ENCODE measurements around the gene BRICD5. TPM values are rescaled to one million over a fixed set of nuclear protein-coding genes. Genes with fewer than 3 reads are reported as not detected.

Gene BRICD5
- total RNA-seq, 4 donors from 2014 or later, result 0.72 to 10.3 (median 3.5) TPM

DNA sequence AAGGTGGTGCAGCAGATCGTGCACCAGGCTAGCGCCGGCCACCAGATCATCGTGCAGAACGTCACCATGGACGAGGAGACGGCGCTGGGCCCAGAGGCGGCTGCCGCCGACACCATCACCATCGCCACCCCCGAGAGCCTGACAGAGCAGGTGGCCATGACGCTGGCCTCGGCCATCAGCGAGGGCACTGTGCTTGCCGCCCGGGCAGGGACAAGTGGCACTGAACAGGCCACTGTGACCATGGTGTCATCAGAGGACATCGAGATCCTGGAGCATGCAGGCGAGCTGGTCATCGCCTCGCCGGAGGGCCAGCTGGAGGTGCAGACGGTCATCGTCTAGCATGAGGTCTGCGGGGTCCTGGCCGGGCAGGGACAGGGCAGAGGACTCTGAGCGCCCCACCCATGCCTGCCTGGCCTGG, 24.6 kb upstream of the BRICD5 start:
- WGBS, 2 donors (ENCODE audit: low coverage in 1 of 2), result no CpG with 5 or more reads among the region's 28 CpGs
- H3K9me3 ChIP-seq, result no peaks in the 10 kb centered on the region
- H3K27ac ChIP-seq, result no peak overlapping the region
- H3K27me3 ChIP-seq, result peaks cover 65% of the 10 kb centered on the region
- H3K4me3 ChIP-seq, result no peak overlapping the region
- no peak for TF ChIP-seq POLR2AphosphoS5 (IDR thresholded peaks at IDR 0.05)
- TF ChIP-seq EP300 (IDR thresholded peaks at IDR 0.05), result no peak
- no peak for TF ChIP-seq POLR2A (IDR thresholded peaks at IDR 0.05)
- TF ChIP-seq, protein P1, sequence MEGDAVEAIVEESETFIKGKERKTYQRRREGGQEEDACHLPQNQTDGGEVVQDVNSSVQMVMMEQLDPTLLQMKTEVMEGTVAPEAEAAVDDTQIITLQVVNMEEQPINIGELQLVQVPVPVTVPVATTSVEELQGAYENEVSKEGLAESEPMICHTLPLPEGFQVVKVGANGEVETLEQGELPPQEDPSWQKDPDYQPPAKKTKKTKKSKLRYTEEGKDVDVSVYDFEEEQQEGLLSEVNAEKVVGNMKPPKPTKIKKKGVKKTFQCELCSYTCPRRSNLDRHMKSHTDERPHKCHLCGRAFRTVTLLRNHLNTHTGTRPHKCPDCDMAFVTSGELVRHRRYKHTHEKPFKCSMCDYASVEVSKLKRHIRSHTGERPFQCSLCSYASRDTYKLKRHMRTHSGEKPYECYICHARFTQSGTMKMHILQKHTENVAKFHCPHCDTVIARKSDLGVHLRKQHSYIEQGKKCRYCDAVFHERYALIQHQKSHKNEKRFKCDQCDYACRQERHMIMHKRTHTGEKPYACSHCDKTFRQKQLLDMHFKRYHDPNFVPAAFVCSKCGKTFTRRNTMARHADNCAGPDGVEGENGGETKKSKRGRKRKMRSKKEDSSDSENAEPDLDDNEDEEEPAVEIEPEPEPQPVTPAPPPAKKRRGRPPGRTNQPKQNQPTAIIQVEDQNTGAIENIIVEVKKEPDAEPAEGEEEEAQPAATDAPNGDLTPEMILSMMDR (IDR thresholded peaks at IDR 0.05), result no peak
- H3K4me1 ChIP-seq, result peaks cover 6 to 28% (median 17%) of the 10 kb centered on the region in 3 donors
- ATAC-seq, result no peak
- peaks cover 0 to 67% of the 10 kb centered on the region in 2 donors for H3K36me3 ChIP-seq

DNA sequence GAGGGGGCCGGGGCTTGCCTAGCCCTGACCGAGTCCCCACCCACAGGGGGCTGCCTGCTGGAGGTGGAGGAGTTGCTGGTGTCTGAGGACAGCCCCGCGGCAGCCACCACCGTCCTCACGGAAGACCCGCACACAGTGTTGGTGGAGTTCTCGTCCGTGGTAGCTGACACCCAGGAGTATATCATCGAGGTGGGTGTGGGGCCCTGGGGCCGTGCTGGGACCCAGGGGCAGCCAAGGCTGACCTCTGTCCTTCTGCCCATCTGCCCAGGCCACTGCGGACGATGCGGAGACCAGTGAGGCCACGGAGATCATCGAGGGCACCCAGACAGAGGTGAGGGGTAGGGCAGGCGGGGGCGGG, 24.1 kb upstream of the BRICD5 start:
- no peaks in the 10 kb centered on the region for H3K9me3 ChIP-seq
- peaks cover 65% of the 10 kb centered on the region for H3K27me3 ChIP-seq
- H3K4me1 ChIP-seq, result peaks cover 6 to 28% (median 17%) of the 10 kb centered on the region in 3 donors
- ATAC-seq, result no peak
- WGBS, 2 donors (ENCODE audit: low coverage in 1 of 2), result no CpG with 5 or more reads among the region's 18 CpGs
- H3K27ac ChIP-seq, result no peak overlapping the region
- TF ChIP-seq, protein P1 (IDR thresholded peaks at IDR 0.05), result no peak
- no peak for TF ChIP-seq POLR2AphosphoS5 (IDR thresholded peaks at IDR 0.05)
- TF ChIP-seq POLR2A (IDR thresholded peaks at IDR 0.05), result no peak
- no peak for TF ChIP-seq EP300 (IDR thresholded peaks at IDR 0.05)
- H3K4me3 ChIP-seq, result no peak overlapping the region
- peaks cover 0 to 67% of the 10 kb centered on the region in 2 donors for H3K36me3 ChIP-seq

DNA sequence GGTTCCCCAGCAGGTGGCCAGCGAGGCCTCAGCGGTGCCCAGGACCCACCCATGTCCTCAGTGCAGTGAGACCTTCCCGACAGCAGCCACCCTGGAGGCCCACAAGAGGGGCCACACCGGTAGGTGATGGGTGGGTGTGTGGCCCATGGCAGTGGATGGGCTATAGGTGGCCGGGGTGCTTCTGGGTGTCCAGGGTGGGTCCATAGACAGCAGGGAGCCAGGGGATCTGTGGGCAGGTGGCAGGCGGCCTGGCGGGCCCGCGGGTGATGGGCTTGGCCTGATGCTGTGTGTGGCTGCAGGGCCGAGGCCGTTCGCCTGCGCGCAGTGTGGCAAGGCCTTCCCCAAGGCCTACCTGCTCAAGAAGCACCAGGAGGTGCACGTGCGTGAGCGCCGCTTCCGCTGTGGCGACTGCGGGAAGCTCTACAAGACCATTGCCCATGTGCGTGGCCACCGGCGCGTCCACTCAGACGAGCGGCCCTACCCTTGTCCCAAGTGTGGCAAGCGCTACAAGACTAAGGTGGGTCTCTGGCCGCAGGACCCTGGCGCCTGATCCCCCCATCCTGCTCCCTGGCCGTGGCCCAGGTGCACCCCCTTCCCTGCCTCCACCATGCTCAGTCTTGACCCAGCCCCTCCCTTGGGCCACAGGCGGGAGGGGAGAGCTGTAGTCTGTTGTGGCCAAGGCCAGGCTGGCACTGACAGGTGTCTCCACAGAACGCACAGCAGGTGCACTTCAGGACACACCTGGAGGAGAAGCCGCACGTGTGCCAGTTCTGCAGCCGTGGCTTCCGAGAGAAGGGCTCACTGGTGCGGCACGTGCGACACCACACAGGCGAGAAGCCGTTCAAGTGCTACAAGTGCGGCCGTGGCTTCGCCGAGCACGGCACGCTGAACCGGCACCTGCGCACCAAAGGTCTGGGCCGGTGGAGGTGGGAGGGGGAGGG, 23.5 kb upstream of the BRICD5 start:
- TF ChIP-seq EP300 (IDR thresholded peaks at IDR 0.05) (no peak), POLR2A (IDR thresholded peaks at IDR 0.05) (no peak), POLR2AphosphoS5 (IDR thresholded peaks at IDR 0.05) (no peak)
- TF ChIP-seq, protein P1 (IDR thresholded peaks at IDR 0.05), result no peak
- Histone ChIP-seq H3K27me3 (peaks cover 65% of the 10 kb centered on the region), H3K4me3 (no peak overlapping the region), H3K9me3 (no peaks in the 10 kb centered on the region), H3K27ac (no peak overlapping the region), H3K4me1 (peaks cover 6 to 28% (median 17%) of the 10 kb centered on the region in 3 donors), H3K36me3 (peaks cover 0 to 70% of the 10 kb centered on the region in 2 donors)
- WGBS, 2 donors (ENCODE audit: low coverage in 1 of 2), result 97% methylated on average over 14 of the region's 51 CpGs; no CpG with 5 or more reads in 1 of the 2 donors
- no peak for ATAC-seq

DNA sequence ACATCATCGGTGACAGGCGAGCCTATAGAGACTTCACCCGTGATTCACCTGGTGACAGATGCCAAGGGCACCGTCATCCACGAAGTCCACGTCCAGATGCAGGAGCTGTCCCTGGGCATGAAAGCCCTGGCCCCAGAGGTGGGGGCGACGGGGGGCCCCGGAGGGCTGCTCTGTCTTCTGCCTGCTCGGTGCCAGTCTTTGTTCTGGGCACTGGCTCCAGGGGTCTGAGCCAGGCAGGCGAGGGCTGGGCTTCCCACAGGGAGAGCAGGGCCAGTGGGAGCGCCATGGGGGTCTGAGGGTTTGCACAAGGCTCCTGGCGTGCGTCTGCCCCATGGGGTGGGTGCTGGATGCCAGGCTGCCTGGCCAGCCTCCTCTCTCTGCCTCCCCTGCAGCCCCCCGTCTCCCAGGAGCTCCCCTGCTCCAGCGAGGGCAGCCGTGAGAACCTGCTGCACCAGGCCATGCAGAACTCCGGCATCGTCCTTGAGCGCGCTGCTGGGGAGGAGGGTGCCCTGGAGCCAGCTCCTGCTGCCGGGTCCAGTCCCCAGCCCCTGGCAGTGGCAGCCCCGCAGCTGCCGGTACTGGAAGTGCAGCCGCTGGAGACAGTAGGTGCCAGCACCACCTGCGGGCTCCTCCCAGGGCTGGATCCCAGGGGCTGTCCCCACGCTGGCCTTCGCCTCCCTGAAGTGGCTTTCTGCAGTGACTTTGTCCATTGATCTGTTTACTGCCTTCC, 22.5 kb upstream of the BRICD5 start:
- Histone ChIP-seq H3K4me1 (peaks cover 6 to 25% (median 17%) of the 10 kb centered on the region in 3 donors), H3K36me3 (peaks cover 0 to 79% of the 10 kb centered on the region in 2 donors), H3K9me3 (no peaks in the 10 kb centered on the region), H3K4me3 (no peak overlapping the region), H3K27ac (no peak overlapping the region), H3K27me3 (peaks cover 63% of the 10 kb centered on the region)
- ATAC-seq, result no peak
- no CpG with 5 or more reads among the region's 28 CpGs for WGBS, 2 donors (ENCODE audit: low coverage in 1 of 2)
- TF ChIP-seq POLR2AphosphoS5 (IDR thresholded peaks at IDR 0.05) (no peak), EP300 (IDR thresholded peaks at IDR 0.05) (no peak), POLR2A (IDR thresholded peaks at IDR 0.05) (no peak)
- TF ChIP-seq, protein P1 (IDR thresholded peaks at IDR 0.05), result no peak

Measured in gastroesophageal sphincter (tissue), 4 donors.